ENCODE data around the gene PPP1R26. TPM values are rescaled to one million over a fixed set of nuclear protein-coding genes. Genes with fewer than 3 reads are reported as not detected.
A peak's percentile ranks its signal among the peaks of the same experiment; 100 is the strongest.

The PPP1R26 gene
- total RNA-seq, 4 donors from 2014 or later: 22.3 to 29.8 (median 25.7) TPM

DNA sequence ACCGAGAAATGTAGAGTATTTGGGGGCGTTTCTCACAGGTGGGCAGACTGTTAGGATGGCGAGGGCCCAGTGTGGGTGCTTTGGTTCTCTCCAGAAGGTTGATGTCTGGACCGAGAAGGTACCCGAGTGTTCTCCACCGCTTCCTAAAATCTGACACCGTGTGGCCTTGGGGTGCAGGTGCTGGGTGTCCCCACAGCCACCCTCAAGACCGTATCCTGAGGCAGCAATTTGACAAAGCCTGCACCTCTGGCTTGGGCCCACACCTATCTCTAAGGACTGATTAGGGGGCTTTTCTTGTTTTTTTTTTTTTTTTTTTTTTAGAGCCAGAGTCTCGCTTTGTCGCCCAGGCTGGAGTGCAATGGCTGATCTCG lies 1.3 kb downstream of the PPP1R26 start:
- Histone ChIP-seq H3K9me3 (no peaks in the 10 kb centered on the region), H3K27ac (peak overlapping the region in 2 of 3 donors; percentile 27 to 71), H3K27me3 (no peaks in the 10 kb centered on the region), H3K36me3 (peaks cover 20 to 21% of the 10 kb centered on the region in 2 donors), H3K4me3 (replicated peaks in 1 of 3) (peak overlapping the region in 1 of 3 donors; percentile 70), H3K4me1 (peaks cover 6 to 18% of the 10 kb centered on the region in 2 donors)
- WGBS, 2 donors: 36 to 42% methylated on average over 10 to 11 of the region's 11 CpGs
- TF ChIP-seq, protein P1, sequence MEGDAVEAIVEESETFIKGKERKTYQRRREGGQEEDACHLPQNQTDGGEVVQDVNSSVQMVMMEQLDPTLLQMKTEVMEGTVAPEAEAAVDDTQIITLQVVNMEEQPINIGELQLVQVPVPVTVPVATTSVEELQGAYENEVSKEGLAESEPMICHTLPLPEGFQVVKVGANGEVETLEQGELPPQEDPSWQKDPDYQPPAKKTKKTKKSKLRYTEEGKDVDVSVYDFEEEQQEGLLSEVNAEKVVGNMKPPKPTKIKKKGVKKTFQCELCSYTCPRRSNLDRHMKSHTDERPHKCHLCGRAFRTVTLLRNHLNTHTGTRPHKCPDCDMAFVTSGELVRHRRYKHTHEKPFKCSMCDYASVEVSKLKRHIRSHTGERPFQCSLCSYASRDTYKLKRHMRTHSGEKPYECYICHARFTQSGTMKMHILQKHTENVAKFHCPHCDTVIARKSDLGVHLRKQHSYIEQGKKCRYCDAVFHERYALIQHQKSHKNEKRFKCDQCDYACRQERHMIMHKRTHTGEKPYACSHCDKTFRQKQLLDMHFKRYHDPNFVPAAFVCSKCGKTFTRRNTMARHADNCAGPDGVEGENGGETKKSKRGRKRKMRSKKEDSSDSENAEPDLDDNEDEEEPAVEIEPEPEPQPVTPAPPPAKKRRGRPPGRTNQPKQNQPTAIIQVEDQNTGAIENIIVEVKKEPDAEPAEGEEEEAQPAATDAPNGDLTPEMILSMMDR (IDR thresholded peaks at IDR 0.05): no peak
- TF ChIP-seq POLR2A (IDR thresholded peaks at IDR 0.05): no peak
- no peak for DNase-seq
- intact Hi-C loops (cut with DNase I): no loop called here

DNA sequence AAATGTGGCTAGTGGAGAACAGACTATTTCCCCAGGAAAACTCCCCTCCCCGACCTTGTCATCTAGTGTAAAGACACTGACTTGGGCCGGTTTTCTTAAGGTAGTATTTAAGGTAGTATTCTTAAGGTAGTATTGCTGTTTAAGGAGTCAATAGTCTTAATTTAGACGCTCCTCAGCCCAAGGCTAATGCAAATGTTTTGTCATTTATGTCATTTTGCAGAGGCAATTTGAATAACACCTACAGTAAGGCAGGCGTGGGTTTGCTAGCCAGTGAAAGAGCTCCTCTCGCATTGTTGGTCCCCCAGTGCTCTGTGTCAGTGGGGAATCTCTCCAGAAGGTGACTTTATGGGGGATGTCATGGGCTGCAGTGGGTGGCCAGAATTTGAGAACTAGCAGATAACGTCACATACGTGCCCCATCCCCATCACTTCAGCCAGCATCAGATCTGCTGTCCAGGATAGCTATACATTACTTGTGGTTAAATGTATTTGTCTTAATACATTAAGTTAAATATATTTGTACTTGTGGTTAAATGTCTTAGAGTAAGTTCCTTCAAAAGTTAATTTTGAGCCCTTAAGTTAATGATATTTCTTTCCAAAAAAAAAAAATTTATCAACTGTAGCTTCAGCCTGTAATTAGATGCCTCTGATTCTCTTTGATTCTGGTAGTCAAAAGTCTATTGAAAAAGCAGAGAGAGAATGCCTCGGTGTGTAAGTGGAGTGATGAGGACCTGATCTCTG lies 2.6 kb downstream of the PPP1R26 start:
- H3K4me3 ChIP-seq (replicated peaks in 1 of 3): no peak overlapping the region
- 81% methylated on average over 8 of the region's 8 CpGs for WGBS, 2 donors
- H3K27ac ChIP-seq: no peak overlapping the region
- no peaks in the 10 kb centered on the region for H3K9me3 ChIP-seq
- TF ChIP-seq, protein P1 (IDR thresholded peaks at IDR 0.05): no peak
- no peak for TF ChIP-seq POLR2A (IDR thresholded peaks at IDR 0.05)
- intact Hi-C loops (cut with DNase I): no loop called here
- peaks cover 6 to 18% of the 10 kb centered on the region in 2 donors for H3K4me1 ChIP-seq
- peaks cover 24 to 33% of the 10 kb centered on the region in 2 donors for H3K36me3 ChIP-seq
- DNase-seq: no peak
- H3K27me3 ChIP-seq: no peaks in the 10 kb centered on the region

DNA sequence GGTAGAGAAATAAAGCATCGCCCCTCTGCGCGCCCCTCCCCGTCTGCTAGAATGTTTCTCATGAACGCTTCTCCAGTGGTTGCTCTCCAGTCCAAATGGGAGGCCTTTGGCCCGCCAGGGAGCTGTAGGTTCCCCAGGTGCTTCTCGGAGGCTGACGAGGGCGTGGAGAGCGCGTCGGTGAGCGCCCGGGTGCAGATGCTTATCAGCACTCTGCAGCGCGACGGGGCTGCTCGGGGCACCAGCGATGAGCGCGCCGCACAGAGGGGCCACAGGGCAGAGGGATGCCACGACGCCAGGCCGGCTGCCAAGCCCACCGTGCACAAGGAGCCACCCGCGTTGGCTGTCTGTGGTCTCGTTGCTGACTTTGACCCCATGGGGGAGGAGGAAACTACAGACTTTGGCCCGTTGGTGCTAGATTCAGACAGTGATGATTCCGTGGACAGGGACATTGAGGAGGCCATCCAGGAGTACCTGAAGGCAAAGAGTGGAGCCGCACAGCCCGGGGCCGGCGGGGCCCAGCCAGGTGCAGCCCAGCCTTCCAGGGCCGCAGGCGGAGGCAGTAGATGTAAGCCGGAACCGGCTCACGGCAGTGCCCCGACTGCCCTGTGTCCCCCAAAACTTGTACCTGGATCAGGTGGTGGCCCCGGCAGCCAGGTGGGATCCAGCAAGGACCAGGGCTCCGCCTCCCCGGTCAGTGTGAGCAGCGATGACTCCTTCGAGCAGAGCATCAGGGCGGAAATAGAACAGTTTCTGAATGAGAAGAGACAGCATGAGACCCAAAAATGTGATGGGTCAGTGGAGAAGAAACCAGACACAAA lies 5.1 kb downstream of the PPP1R26 start:
- WGBS, 2 donors: 95% methylated on average over 39 of the region's 47 CpGs
- H3K36me3 ChIP-seq: peaks cover 37 to 40% of the 10 kb centered on the region in 2 donors
- intact Hi-C loops (cut with DNase I): no loop called here

DNA sequence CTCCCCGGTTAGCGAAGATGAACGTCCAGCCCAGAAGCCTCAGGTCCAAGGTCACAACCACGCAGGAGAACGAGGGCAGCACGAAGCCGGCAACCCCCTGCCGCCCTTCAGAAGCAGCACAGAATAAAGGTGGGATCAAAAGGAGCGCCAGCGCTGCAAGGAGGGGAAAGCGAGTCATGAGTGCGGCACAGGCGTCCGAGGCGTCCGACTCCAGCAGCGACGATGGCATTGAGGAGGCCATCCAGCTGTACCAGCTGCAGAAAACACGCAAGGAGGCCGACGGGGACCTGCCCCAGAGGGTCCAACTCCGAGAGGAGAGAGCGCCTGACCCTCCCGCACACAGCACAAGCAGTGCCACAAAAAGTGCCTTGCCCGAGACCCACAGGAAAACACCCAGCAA lies 5.8 kb downstream of the PPP1R26 start:
- intact Hi-C loops (cut with DNase I): no loop called here
- Histone ChIP-seq H3K27ac (no peak overlapping the region), H3K4me1 (peaks cover 6 to 9% of the 10 kb centered on the region in 2 donors), H3K9me3 (no peaks in the 10 kb centered on the region), H3K4me3 (replicated peaks in 1 of 3) (no peak overlapping the region), H3K36me3 (peaks cover 37 to 40% of the 10 kb centered on the region in 2 donors), H3K27me3 (no peaks in the 10 kb centered on the region)
- TF ChIP-seq, protein P1 (IDR thresholded peaks at IDR 0.05): no peak
- no peak for TF ChIP-seq POLR2A (IDR thresholded peaks at IDR 0.05)
- DNase-seq: no peak
- 93% methylated on average over 18 to 25 of the region's 25 CpGs for WGBS, 2 donors

More for the DNA sequence above, 5.1 kb downstream of the PPP1R26 start:
- DNase-seq: no peak
- H3K4me3 ChIP-seq (replicated peaks in 1 of 3): no peak overlapping the region
- no peaks in the 10 kb centered on the region for H3K9me3 ChIP-seq
- peaks cover 6 to 9% of the 10 kb centered on the region in 2 donors for H3K4me1 ChIP-seq
- TF ChIP-seq, protein P1 (IDR thresholded peaks at IDR 0.05): no peak
- no peak for TF ChIP-seq POLR2A (IDR thresholded peaks at IDR 0.05)
- H3K27ac ChIP-seq: no peak overlapping the region
- no peaks in the 10 kb centered on the region for H3K27me3 ChIP-seq

DNA sequence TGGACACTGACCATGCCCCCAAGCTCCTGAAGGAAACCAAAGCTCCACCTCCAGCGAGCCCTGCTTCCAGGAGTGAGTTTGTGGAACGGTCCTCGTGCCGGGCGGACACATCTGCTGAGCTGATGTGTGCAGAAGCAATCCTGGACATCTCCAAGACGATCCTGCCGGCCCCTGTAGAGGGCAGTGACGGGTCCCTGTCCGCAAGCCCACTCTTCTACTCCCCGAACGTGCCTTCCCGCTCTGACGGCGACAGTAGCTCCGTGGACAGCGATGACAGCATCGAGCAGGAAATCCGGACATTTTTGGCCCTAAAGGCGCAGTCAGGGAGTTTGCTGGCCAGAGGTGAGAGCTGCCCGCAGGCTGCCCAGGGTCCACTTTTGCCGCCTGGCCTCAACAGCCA lies 6.2 kb downstream of the PPP1R26 start:
- TF ChIP-seq POLR2A (IDR thresholded peaks at IDR 0.05): no peak
- TF ChIP-seq, protein P1 (IDR thresholded peaks at IDR 0.05): no peak
- 89 to 97% methylated on average over 12 to 21 of the region's 21 CpGs for WGBS, 2 donors
- peaks cover 37 to 40% of the 10 kb centered on the region in 2 donors for H3K36me3 ChIP-seq

More for the DNA sequence above, 6.2 kb downstream of the PPP1R26 start:
- no peaks in the 10 kb centered on the region for H3K9me3 ChIP-seq
- peaks cover 2 to 6% of the 10 kb centered on the region in 2 donors for H3K4me1 ChIP-seq
- DNase-seq: no peak
- H3K27me3 ChIP-seq: no peaks in the 10 kb centered on the region
- no peak overlapping the region for H3K4me3 ChIP-seq (replicated peaks in 1 of 3)
- intact Hi-C loops (cut with DNase I): no loop called here
- H3K27ac ChIP-seq: no peak overlapping the region

All from thyroid gland (tissue), 4 donors.